HEK293T (cell line): ENCODE results near the gene KRTAP4-8.
"Not testable (repeated sequence)": the region's sequence is repeated elsewhere in the genome, so short reads cannot be mapped to it uniquely, and the experiment has no call there.

Experiments used
- ARNT ChIP-seq: fragments of 450-650 bp; IDR thresholded peaks from 2 replicates; pipeline ENCODE4 v1.6.1; 2017; ENCODE audit warnings: mild to moderate bottlenecking
- BHLHE40 ChIP-seq: fragments of 450-650 bp; IDR thresholded peaks from 2 replicates; pipeline ENCODE4 v1.6.1; 2016; ENCODE audit warnings: mild to moderate bottlenecking, moderate library complexity, borderline replicate concordance
- ELF4 ChIP-seq: fragments of 450-650 bp; IDR thresholded peaks from 2 replicates; pipeline ENCODE4 v1.6.1; 2017; ENCODE audit warnings: antibody characterized with exemption
- L3MBTL2 ChIP-seq: fragments of 450-650 bp; conservative IDR thresholded peaks from 2 replicates; pipeline ENCODE4 v1.6.1; 2016; ENCODE audit warnings: mild to moderate bottlenecking
- SUZ12 ChIP-seq: fragments of 450-650 bp; IDR thresholded peaks from 2 replicates; pipeline ENCODE4 v1.6.1; 2016; ENCODE audit warnings: mild to moderate bottlenecking

GRCh38 chr17:41059276-41060051 lies 38.5 kb downstream of the KRTAP4-8 start:
- TF ChIP-seq BHLHE40, ARNT, SUZ12, ELF4, L3MBTL2: not testable (repeated sequence)
